ENCODE data around the gene NYNRIN.

NYNRIN gene

GRCh38 chr14:24430143-24430681 is 31.4 kb downstream of the NYNRIN start:
- no peak for DNase-seq (ENCODE audit: extremely low read depth in 1 of 2, low read depth in 1 of 2)

GRCh38 chr14:24430682-24431568 is 32.1 kb downstream of the NYNRIN start:
- peak in 1 of 2 donors; percentile 30 for DNase-seq (ENCODE audit: extremely low read depth in 1 of 2, low read depth in 1 of 2)

- DNase-seq (ENCODE audit: extremely low read depth in 1 of 2, low read depth in 1 of 2) = peak; percentile 74 to 79
These were observed 32.9 kb downstream of the NYNRIN start for GRCh38 chr14:24431569-24432258.

- no peak for DNase-seq (ENCODE audit: extremely low read depth in 1 of 2, low read depth in 1 of 2)
These were observed 33.7 kb downstream of the NYNRIN start for GRCh38 chr14:24432259-24433131.

GRCh38 chr14:24434036-24434435 is 35.2 kb downstream of the NYNRIN start:
- DNase-seq (ENCODE audit: extremely low read depth in 1 of 2, low read depth in 1 of 2) = no peak

GRCh38 chr14:24434676-24435075 is 35.9 kb downstream of the NYNRIN start:
- DNase-seq (ENCODE audit: extremely low read depth in 1 of 2, low read depth in 1 of 2) = no peak

- no peak for DNase-seq (ENCODE audit: extremely low read depth in 1 of 2, low read depth in 1 of 2)
These were observed 36.5 kb downstream of the NYNRIN start for GRCh38 chr14:24435192-24435810.

- no peak for DNase-seq (ENCODE audit: extremely low read depth in 1 of 2, low read depth in 1 of 2)
These were observed 37.2 kb downstream of the NYNRIN start for GRCh38 chr14:24435998-24436354.

- DNase-seq (ENCODE audit: extremely low read depth in 1 of 2, low read depth in 1 of 2) = no peak
These were observed 37.7 kb downstream of the NYNRIN start for GRCh38 chr14:24436355-24437019.

- DNase-seq (ENCODE audit: extremely low read depth in 1 of 2, low read depth in 1 of 2) = no peak
These were observed 38.4 kb downstream of the NYNRIN start for GRCh38 chr14:24437020-24437735.

GRCh38 chr14:24437736-24438067 is 38.9 kb downstream of the NYNRIN start:
- no peak for DNase-seq (ENCODE audit: extremely low read depth in 1 of 2, low read depth in 1 of 2)

- DNase-seq (ENCODE audit: extremely low read depth in 1 of 2, low read depth in 1 of 2) = no peak
These were observed 39.7 kb downstream of the NYNRIN start for GRCh38 chr14:24438223-24439097.

GRCh38 chr14:24439257-24439656 is 40.5 kb downstream of the NYNRIN start:
- no peak for DNase-seq (ENCODE audit: extremely low read depth in 1 of 2, low read depth in 1 of 2)

- DNase-seq (ENCODE audit: extremely low read depth in 1 of 2, low read depth in 1 of 2) = no peak
These were observed 41.2 kb downstream of the NYNRIN start for GRCh38 chr14:24439830-24440605.

- no peak for DNase-seq (ENCODE audit: extremely low read depth in 1 of 2, low read depth in 1 of 2)
These were observed 42.0 kb downstream of the NYNRIN start for GRCh38 chr14:24440606-24441399.

GRCh38 chr14:24441485-24441884 is 42.7 kb downstream of the NYNRIN start:
- DNase-seq (ENCODE audit: extremely low read depth in 1 of 2, low read depth in 1 of 2) = no peak

- no peak for DNase-seq (ENCODE audit: extremely low read depth in 1 of 2, low read depth in 1 of 2)
These were observed 43.1 kb downstream of the NYNRIN start for GRCh38 chr14:24441904-24442239.
